Activated T-helper 1 cell treated with anti-CD3 and anti-CD28 coated beads, Interleukin-12 subunit alpha, Interleukin-12 subunit beta, Interleukin-2, Interleukin-4 antibody, amounts not matched to agents 30 ng/mL and 10 ng/mL and 1 ng/mL, durations not matched to agents 14 hours and 24 hours and 36 hours (primary cell): ENCODE results near the gene SIRT3. TPM values are rescaled to one million over a fixed set of nuclear protein-coding genes. Genes with fewer than 3 reads are reported as not detected.

Experiments used
- DNase-seq: peaks from one replicate; pipeline ENCODE4 v3.0.0; 2021; ENCODE audit warnings: low spot score
- H3K27ac Mint-ChIP-seq: one replicate; pipeline ENCODE4 v1.8.0; 2021; ENCODE audit warnings: mild to moderate bottlenecking, mixed read lengths
- H3K27me3 Mint-ChIP-seq: one replicate; pipeline ENCODE4 v1.8.0; 2022; ENCODE audit warnings: mild to moderate bottlenecking, moderate library complexity, mixed read lengths; ENCODE audit not compliant: insufficient read depth
- H3K36me3 Mint-ChIP-seq: one replicate; pipeline ENCODE4 v1.8.0; 2021; ENCODE audit warnings: low read depth, mixed read lengths
- H3K4me1 Mint-ChIP-seq: one replicate; pipeline ENCODE4 v1.8.0; 2021; ENCODE audit warnings: low read depth, mixed read lengths
- H3K4me3 Mint-ChIP-seq: one replicate; pipeline ENCODE4 v1.8.0; 2021; ENCODE audit warnings: mild to moderate bottlenecking, moderate library complexity, mixed read lengths
- H3K9me3 Mint-ChIP-seq: one replicate; pipeline ENCODE4 v1.8.0; 2021; ENCODE audit warnings: mixed read lengths
- intact Hi-C: fragments of 100-400 bp; cut with micrococcal nuclease; formaldehyde crosslinking; loops from one replicate; pipeline ENCODE4 v1.15.1; 2024
- total RNA-seq: library from RNA; stranded (reverse); gene quantifications from 2 replicates; pipeline ENCODE4 v1.2.3, GENCODE V29; 2022

The SIRT3 gene
- total RNA-seq, 1 donor from 2014 or later: 11.6 TPM

DNA sequence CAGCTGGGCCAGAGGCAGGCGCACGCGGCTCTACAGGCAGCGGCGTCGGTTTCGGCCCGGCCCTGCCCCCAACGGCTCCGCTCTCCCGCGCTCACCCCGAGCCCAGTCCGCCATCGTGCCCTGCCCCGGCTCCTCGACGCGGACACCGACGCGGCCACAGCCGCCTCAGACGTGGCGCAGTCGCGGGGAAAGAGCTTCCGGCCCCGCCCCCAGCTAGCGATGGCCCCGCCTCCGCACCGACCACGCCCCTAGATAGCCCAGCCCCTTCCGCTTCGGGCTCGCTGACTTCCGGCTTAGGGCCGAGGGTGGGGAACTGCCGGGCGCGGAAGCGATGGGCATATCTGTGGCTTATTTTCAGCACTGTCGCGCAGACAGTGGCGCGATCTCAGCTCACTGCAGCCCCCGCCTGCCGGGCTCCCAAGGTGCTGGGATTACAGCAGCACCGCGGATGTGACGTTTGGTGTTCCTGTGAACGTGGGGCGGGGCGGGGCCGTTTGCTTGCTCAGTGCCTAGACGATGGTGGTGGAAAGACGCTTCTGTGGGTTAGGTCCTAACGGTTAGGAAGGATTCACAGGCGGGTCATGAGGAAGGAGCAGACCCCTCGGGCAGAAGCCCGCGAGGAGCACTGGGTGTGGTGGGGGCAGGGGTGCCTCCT is 28.8 kb downstream of the SIRT3 start, which contains the start of the genes BET1L and RIC8A:
Gene BET1L (minus strand): TSS at position 192 of the 655 bp plus-strand sequence. CDS start 78 bp downstream, at position 114.
Gene RIC8A (plus strand): TSS at position 501 of the 655 bp plus-strand sequence. CDS start 1,147 bp downstream, outside the sequence.
- no peaks in the 10 kb centered on the region for H3K9me3 Mint-ChIP-seq
- H3K27me3 Mint-ChIP-seq: no peaks in the 10 kb centered on the region
- H3K4me1 Mint-ChIP-seq: peaks cover 55% of the 10 kb centered on the region
- peaks cover 35% of the 10 kb centered on the region for H3K36me3 Mint-ChIP-seq
- peak within 1 kb of the TSS; percentile 89 for H3K4me3 Mint-ChIP-seq
- H3K27ac Mint-ChIP-seq: peak within 1 kb of the TSS; percentile 98
- peak; percentile 97 for DNase-seq
- intact Hi-C loops: loop anchor here (1.0 to 5.0 kb wide), 7 partner anchors 29 to 600 kb away; partner anchors contain the start of genes PHRF1, PIDD1, PSMD13 and RNH1

DNA sequence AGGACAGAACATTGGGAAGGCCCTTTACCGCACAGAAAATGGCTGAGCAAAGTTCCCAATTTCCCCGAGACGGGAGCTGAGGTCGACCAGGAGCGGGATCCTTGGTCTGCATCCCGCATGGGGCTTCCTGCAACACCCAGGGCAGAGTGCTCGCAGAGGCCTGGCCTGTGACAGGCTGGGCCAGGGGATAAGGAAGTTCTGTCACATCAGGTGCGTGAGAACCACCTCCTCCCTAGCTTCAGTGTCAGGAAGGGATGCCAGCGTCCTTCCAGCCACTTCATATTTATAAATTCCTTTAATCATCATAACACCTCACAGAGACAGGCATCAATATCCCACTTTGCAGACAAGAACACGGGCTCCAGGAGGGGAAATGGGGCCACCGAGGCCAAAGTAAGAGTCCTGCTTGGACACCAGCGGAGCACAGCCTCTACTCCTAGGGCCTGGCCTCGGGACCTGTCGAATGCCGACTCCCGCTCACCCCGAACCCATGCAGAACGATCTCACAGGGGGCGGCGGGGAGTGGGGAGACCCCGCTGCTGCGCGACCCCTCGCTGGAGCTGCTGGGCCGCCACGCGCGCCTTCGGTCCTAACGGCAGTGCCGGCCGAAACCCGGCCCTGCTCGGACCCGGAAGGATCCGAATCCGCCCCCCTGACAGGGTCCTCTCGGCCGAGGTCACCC is 29.5 kb downstream of the SIRT3 start:
- intact Hi-C loops: loop anchor here (1.0 to 5.0 kb wide), 7 partner anchors 30 to 601 kb away; partner anchors contain the start of genes PHRF1, PIDD1, PSMD13 and RNH1
- Mint-ChIP-seq H3K36me3 (peaks cover 33% of the 10 kb centered on the region), H3K4me3 (peak overlapping the region; percentile 89), H3K9me3 (no peaks in the 10 kb centered on the region), H3K27me3 (no peaks in the 10 kb centered on the region), H3K27ac (peak overlapping the region; percentile 98), H3K4me1 (peaks cover 61% of the 10 kb centered on the region)
- DNase-seq: no peak

DNA sequence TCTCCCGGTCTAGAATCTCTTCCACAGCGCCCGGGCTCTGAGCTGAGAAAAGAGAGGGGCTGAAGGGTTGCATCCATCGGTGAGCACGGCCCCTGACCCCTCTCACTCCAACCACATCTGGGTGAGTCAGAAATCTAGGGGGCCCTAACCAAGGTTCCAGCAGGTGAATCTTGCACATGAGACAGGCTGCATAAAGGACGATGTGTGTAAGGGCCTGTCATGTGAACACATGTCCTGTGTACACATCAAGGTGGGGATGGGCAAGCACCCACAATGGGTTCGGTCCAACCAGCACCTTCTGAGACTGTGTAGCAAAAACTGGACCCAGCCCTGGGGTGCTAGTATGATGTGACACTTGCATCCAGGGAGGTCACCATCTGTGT is 30.1 kb downstream of the SIRT3 start:
- Mint-ChIP-seq H3K9me3 (no peaks in the 10 kb centered on the region), H3K27ac (peak overlapping the region; percentile 98), H3K36me3 (peaks cover 30% of the 10 kb centered on the region), H3K4me3 (peak overlapping the region; percentile 89), H3K4me1 (peaks cover 60% of the 10 kb centered on the region), H3K27me3 (no peaks in the 10 kb centered on the region)
- no peak for DNase-seq
- intact Hi-C loops: loop anchor here (2.0 to 5.0 kb wide), 3 partner anchors 201 to 601 kb away; partner anchors contain the start of genes PHRF1, PIDD1 and RPLP2

DNA sequence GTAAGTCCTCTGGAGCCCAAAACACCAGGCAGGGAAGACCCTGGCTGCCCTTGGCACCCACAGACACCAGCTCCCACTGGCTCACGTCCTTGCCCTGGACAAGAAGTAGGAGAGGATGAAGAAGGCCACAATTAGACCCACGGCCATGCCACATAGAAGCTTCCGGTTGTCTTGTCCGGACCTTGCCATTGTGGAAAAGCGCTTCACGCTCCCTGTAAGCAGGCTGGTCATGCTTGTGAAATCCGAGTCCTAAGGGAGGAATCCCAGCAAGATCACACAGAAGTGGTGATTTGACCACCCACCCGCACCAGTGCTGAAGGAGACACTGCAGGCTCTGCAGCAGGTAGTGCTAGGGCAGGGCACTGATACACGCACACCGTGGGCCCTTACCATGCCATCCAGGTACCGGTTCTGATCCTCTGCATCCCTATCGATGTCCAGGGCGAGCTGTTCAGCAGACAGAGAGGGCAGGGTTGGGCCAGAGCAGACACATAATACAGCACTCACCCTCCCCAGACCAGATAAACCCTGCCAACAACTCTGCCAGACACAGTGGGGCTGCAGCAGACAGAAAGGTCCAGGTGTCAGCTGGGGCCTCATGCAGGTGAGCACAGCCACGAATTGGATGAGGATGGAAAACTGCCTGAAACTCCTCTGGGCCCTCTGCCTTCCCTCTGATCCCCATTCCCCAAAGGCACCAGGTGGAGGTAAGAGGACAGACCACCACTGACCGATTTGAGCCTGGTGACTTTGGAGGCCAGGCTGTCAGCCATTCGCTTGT is 30.7 kb downstream of the SIRT3 start:
- H3K9me3 Mint-ChIP-seq: no peaks in the 10 kb centered on the region
- H3K4me1 Mint-ChIP-seq: peaks cover 60% of the 10 kb centered on the region
- peak overlapping the region; percentile 89 for H3K4me3 Mint-ChIP-seq
- H3K27ac Mint-ChIP-seq: no peak overlapping the region
- no peaks in the 10 kb centered on the region for H3K27me3 Mint-ChIP-seq
- intact Hi-C loops: loop anchor here (2.0 to 5.0 kb wide), 3 partner anchors 201 to 602 kb away; partner anchors contain the start of genes PHRF1, PIDD1 and RPLP2
- DNase-seq: no peak
- peaks cover 31% of the 10 kb centered on the region for H3K36me3 Mint-ChIP-seq

- H3K27me3 Mint-ChIP-seq: no peaks in the 10 kb centered on the region
- peaks cover 24% of the 10 kb centered on the region for H3K36me3 Mint-ChIP-seq
- DNase-seq: no peak
- H3K4me3 Mint-ChIP-seq: no peak overlapping the region
- H3K4me1 Mint-ChIP-seq: peaks cover 52% of the 10 kb centered on the region
- no peaks in the 10 kb centered on the region for H3K9me3 Mint-ChIP-seq
- intact Hi-C loops: loop anchor here (5.0 kb wide), 2 partner anchors 373 to 603 kb away; partner anchors contain the start of genes PHRF1, PIDD1 and RPLP2
- H3K27ac Mint-ChIP-seq: no peak overlapping the region
These were observed 31.5 kb downstream of the SIRT3 start for GRCh38 chr11:204587-205109.

- Mint-ChIP-seq H3K27ac (peak overlapping the region; percentile 16), H3K9me3 (no peaks in the 10 kb centered on the region), H3K4me1 (peaks cover 49% of the 10 kb centered on the region), H3K36me3 (peaks cover 23% of the 10 kb centered on the region), H3K4me3 (peak overlapping the region; percentile 53), H3K27me3 (no peaks in the 10 kb centered on the region)
- intact Hi-C loops: no loop called here
- no peak for DNase-seq
These were observed 32.1 kb downstream of the SIRT3 start for GRCh38 chr11:203945-204586.

- H3K9me3 Mint-ChIP-seq: no peaks in the 10 kb centered on the region
- no peaks in the 10 kb centered on the region for H3K27me3 Mint-ChIP-seq
- H3K4me3 Mint-ChIP-seq: peak overlapping the region; percentile 53
- intact Hi-C loops: no loop called here
- peaks cover 23% of the 10 kb centered on the region for H3K36me3 Mint-ChIP-seq
- peaks cover 49% of the 10 kb centered on the region for H3K4me1 Mint-ChIP-seq
- H3K27ac Mint-ChIP-seq: peak overlapping the region; percentile 9
- DNase-seq: no peak
These were observed 32.8 kb downstream of the SIRT3 start for GRCh38 chr11:203056-203944.

- Mint-ChIP-seq H3K36me3 (peaks cover 23% of the 10 kb centered on the region), H3K4me3 (peak overlapping the region; percentile 36), H3K4me1 (peaks cover 49% of the 10 kb centered on the region), H3K27me3 (no peaks in the 10 kb centered on the region), H3K27ac (peak overlapping the region; percentile 81), H3K9me3 (no peaks in the 10 kb centered on the region)
- intact Hi-C loops: no loop called here
- no peak for DNase-seq
These were observed 33.7 kb downstream of the SIRT3 start for GRCh38 chr11:202490-202889.

DNA sequence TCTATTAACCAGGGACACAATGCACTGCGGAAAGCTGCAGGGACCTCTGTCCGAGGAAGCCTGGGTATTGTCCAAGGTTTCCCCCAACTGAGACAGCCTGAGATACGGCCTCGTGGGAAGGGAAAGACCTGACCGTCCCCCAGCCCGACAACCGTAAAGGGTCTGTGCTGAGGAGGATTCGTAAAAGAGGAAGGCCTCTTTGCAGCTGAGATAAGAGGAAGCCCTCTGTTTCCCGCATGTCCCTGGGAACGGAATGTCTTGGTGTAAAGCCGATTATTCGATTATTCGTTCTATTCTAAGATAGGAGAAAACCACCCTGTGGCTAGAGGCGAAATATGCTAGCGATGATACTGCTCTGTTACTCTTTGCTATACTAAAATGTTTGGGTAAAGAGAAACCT is 34.2 kb downstream of the SIRT3 start:
- peak overlapping the region; percentile 36 for H3K4me3 Mint-ChIP-seq
- H3K27me3 Mint-ChIP-seq: no peaks in the 10 kb centered on the region
- DNase-seq: no peak
- no peaks in the 10 kb centered on the region for H3K9me3 Mint-ChIP-seq
- peak overlapping the region; percentile 81 for H3K27ac Mint-ChIP-seq
- peaks cover 21% of the 10 kb centered on the region for H3K36me3 Mint-ChIP-seq
- H3K4me1 Mint-ChIP-seq: peaks cover 49% of the 10 kb centered on the region
- intact Hi-C loops: no loop called here

- H3K36me3 Mint-ChIP-seq: peaks cover 18% of the 10 kb centered on the region
- H3K4me1 Mint-ChIP-seq: peaks cover 35% of the 10 kb centered on the region
- H3K4me3 Mint-ChIP-seq: no peak overlapping the region
- intact Hi-C loops: no loop called here
- H3K27ac Mint-ChIP-seq: no peak overlapping the region
- DNase-seq: no peak
- H3K27me3 Mint-ChIP-seq: no peaks in the 10 kb centered on the region
- H3K9me3 Mint-ChIP-seq: no peaks in the 10 kb centered on the region
These were observed 35.7 kb downstream of the SIRT3 start for GRCh38 chr11:200224-201003.

GRCh38 chr11:199782-200181 is 36.4 kb downstream of the SIRT3 start:
- H3K27me3 Mint-ChIP-seq: no peaks in the 10 kb centered on the region
- peaks cover 18% of the 10 kb centered on the region for H3K36me3 Mint-ChIP-seq
- H3K9me3 Mint-ChIP-seq: no peaks in the 10 kb centered on the region
- H3K27ac Mint-ChIP-seq: no peak overlapping the region
- intact Hi-C loops: no loop called here
- peaks cover 33% of the 10 kb centered on the region for H3K4me1 Mint-ChIP-seq
- H3K4me3 Mint-ChIP-seq: no peak overlapping the region
- DNase-seq: no peak
